Measurements from ENCODE around the gene CCDC122.
A peak's percentile ranks its signal among the peaks of the same experiment; 100 is the strongest.

CCDC122 gene

GRCh38 chr13:43802511-43802910 is 77.0 kb downstream of the CCDC122 start:
- no peak for DNase-seq (ENCODE audit: low spot score)

- no peak for DNase-seq (ENCODE audit: low spot score)
Observed at GRCh38 chr13:43800828-43801227, 78.7 kb downstream of the CCDC122 start.

- no peak for DNase-seq (ENCODE audit: low spot score)
Observed at GRCh38 chr13:43799191-43799590, 80.3 kb downstream of the CCDC122 start.

DNA sequence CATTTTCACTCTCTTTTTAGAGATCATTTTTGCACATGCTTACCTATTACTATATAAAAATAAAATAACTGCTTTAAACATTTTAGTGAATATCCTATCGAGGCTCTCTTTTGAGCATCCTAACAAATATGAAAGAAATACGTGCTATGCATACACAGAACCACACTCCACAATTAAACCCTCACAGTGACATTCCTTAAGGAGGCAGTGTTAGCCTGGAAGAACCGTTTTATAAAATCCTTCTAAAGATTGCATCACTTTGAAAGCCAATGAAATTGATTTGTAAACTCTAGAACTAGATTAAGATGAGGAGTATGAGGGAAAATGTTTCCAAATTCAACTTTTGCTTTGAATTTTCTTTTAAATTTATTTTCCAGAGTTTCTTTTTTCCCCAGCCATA is 81.7 kb downstream of the CCDC122 start:
- DNase-seq (ENCODE audit: low spot score) = no peak

DNA sequence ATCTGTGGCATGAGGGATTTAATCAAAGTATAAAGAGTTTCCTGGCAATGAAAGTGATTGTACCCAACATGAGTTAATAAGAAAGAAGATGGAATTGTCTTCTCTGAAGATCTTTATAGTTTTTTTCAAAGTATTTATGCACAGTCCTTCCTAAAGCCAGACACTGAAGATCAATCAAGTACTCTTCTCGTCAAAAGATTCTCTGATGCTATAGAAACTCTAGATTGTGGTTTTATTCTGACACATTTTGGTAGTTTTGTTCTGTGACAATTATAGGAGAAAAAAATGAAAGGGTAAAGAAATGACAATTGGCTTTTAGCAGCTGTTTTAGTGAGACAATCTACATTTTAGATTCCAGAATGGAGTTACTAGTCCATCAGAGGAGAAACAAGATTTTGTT is 82.4 kb downstream of the CCDC122 start:
- DNase-seq (ENCODE audit: low spot score) = no peak

GRCh38 chr13:43794416-43794815 is 85.1 kb downstream of the CCDC122 start:
- no peak for DNase-seq (ENCODE audit: low spot score)

DNA sequence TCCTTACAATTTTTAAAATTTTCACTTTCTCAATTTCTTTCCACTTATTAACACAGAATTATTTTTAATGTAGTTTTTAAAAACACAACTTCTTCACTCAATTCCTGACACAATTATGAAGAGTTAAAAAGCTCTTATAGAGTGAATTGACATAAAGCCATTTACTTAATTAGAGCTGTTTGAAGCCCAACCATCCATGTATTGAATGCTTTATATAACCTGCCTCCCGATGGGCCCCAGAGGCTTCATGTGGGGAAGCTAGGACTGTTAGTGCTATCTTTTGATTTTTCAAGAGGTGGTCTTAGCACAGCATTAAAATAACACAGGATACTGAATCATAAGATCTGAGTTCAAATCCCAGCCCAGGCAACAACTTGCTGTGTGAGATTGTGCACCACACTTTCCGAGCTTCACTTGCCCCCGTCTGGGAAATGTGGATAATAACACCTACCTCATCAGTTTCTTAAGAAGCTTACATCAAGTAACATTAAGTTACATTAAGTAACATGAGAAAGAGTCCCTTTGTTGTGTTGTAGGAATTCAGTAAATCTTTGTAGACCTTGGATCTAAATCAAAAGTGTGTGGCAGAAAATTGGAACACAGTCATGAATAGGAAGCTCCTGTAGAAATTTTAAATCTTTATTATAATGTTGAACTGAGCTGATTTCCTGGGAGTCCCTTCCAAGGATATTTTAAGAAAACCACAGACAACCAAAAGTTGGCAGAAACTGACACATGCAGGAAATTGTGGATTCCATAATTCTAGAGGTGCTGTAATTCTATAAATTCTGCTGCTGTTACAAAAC is 87.3 kb downstream of the CCDC122 start:
- no peak for DNase-seq (ENCODE audit: low spot score)

DNA sequence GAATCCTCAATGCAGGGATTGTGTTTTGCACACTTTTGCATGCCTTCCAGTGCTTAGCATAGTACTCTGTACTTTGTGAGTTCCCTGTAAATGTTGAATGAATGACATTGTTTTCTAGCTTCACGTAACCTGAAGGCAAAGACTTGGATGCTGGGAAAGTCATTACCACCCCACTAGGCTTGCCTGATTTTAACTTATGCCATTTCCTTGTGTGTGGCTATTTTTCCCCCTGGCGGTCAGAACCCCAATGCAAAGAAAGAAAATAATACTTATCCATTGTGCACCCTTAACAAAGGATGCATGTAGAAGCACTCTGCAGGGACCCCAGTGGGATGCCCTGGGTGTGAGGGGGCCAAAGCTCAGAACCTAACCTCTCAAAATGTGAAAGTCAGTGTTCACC is 91.5 kb downstream of the CCDC122 start:
- DNase-seq (ENCODE audit: low spot score) = peak; percentile 69

- DNase-seq (ENCODE audit: low spot score) = no peak
Observed at GRCh38 chr13:43787518-43787891, 92.0 kb downstream of the CCDC122 start.

GRCh38 chr13:43786766-43787517 is 92.6 kb downstream of the CCDC122 start, which contains the start of gene ENOX1:
ENOX1 (minus strand) TSS chr13:43786972.
- DNase-seq (ENCODE audit: low spot score) = peak; percentile 91

DNA sequence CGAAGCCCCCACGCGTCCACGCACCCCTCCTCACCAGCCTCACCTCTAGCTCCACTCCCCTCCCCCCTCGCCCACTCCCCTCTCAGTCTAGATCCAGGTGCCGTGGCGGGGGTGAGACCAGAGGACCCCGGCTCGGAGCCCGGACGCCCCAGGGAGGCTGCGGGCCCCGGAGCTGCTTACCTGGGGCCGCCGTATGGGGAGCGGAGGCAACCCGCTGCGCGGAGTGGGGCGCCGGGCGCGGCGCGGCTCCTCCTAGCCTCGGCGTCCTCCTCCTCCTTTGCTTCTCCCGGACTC is 93.1 kb downstream of the CCDC122 start:
- no peak for DNase-seq (ENCODE audit: low spot score)

Data from left forelimb (tissue), 1 donor.